BJ (cell line): ENCODE data around the gene PLA2G4C. TPM values are rescaled to one million over a fixed set of nuclear protein-coding genes. Genes with fewer than 3 reads are reported as not detected.

Source experiments
- CTCF ChIA-PET: fragments of 350-600 bp; formaldehyde crosslinking; extraction: SDS; loops from one replicate; lab custom pipeline; 2021; ENCODE audit warnings: antibody characterized with exemption, inconsistent platforms; lab: Yijun Ruan, JAX
- POLR2A ChIA-PET: fragments of 300-600 bp; sonication (Branson Sonifier 250); formaldehyde crosslinking; extraction: SDS; loops from one replicate; lab custom pipeline; 2021; ENCODE audit warnings: antibody characterized with exemption; lab: Charles Lee
- DNase-seq: peaks from one replicate; pipeline ENCODE4 v3.0.0-alpha.2; 2011; ENCODE audit warnings: low read depth
- H3K27me3 ChIP-seq: 2 replicates; pipeline ENCODE4 v1.6.0; 2011; ENCODE audit warnings: low read length; ENCODE audit not compliant: control insufficient read depth, insufficient read depth
- H3K36me3 ChIP-seq: 2 replicates; pipeline ENCODE4 v1.5.1; 2011; ENCODE audit warnings: low read length; ENCODE audit not compliant: control insufficient read depth, insufficient read depth
- H3K4me3 ChIP-seq: 2 replicates; pipeline ENCODE4 v1.5.1; 2011; ENCODE audit warnings: low read depth, mild to moderate bottlenecking, control low read depth, low read length
- polyA plus RNA-seq: library from polyadenylated mRNA; depleted of rRNA; stranded (reverse); fragments of >200 nt; gene quantifications from 2 replicates; pipeline ENCODE4 v1.2.3, GENCODE V29; 2011
- TF ChIP-seq, protein P1 (sequence below): IDR thresholded peaks from 2 replicates; pipeline ENCODE4 v1.5.1; 2011; ENCODE audit warnings: low read depth, mild to moderate bottlenecking, control low read depth, inconsistent platforms, low read length, moderate library complexity; ENCODE audit not compliant: insufficient read depth

Gene PLA2G4C
- polyA plus RNA-seq, 1 experiment, result 11.3 TPM

GRCh38 chr19:48053856-48054255 is 56.8 kb downstream of the PLA2G4C start:
- Histone ChIP-seq H3K27me3 (no peaks in the 10 kb centered on the region), H3K4me3 (no peak overlapping the region), H3K36me3 (no peaks in the 10 kb centered on the region)
- CTCF ChIA-PET, result no interaction called here
- TF ChIP-seq, protein P1, sequence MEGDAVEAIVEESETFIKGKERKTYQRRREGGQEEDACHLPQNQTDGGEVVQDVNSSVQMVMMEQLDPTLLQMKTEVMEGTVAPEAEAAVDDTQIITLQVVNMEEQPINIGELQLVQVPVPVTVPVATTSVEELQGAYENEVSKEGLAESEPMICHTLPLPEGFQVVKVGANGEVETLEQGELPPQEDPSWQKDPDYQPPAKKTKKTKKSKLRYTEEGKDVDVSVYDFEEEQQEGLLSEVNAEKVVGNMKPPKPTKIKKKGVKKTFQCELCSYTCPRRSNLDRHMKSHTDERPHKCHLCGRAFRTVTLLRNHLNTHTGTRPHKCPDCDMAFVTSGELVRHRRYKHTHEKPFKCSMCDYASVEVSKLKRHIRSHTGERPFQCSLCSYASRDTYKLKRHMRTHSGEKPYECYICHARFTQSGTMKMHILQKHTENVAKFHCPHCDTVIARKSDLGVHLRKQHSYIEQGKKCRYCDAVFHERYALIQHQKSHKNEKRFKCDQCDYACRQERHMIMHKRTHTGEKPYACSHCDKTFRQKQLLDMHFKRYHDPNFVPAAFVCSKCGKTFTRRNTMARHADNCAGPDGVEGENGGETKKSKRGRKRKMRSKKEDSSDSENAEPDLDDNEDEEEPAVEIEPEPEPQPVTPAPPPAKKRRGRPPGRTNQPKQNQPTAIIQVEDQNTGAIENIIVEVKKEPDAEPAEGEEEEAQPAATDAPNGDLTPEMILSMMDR, result no peak
- no peak for DNase-seq
- POLR2A ChIA-PET, result no interaction called here

DNA sequence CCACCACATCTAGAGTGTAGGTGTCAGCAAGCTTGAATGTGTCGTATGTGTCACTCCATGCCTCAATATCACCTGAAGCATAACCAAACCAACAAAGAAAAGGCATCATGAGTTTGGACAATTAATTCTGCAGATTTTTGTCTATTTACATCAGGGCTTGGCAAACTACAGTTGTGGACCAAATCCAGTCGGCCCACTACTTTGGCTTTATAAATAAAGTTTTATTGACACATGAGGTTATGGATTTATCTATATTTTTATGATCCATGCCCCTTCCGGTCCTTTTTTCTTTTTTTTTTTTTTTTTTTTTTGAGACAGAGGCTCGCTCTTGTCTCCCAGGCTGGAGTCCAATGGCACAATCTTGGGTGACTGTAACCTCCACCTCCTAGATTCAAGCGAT is 57.5 kb downstream of the PLA2G4C start:
- CTCF ChIA-PET, result no interaction called here
- no peak for DNase-seq
- Histone ChIP-seq H3K36me3 (no peaks in the 10 kb centered on the region), H3K27me3 (no peaks in the 10 kb centered on the region; the same call in 1 of the 2 replicates), H3K4me3 (no peak overlapping the region)
- TF ChIP-seq, protein P1, result no peak
- POLR2A ChIA-PET, result no interaction called here

- ChIA-PET POLR2A (no interaction called here), CTCF (no interaction called here)
- no peak for DNase-seq
- H3K36me3 ChIP-seq, result no peaks in the 10 kb centered on the region
- H3K4me3 ChIP-seq, result no peak overlapping the region
- TF ChIP-seq, protein P1, result no peak
- no peaks in the 10 kb centered on the region; the same call in 1 of the 2 replicates for H3K27me3 ChIP-seq
These were observed 59.1 kb downstream of the PLA2G4C start for GRCh38 chr19:48051335-48052033.

DNA sequence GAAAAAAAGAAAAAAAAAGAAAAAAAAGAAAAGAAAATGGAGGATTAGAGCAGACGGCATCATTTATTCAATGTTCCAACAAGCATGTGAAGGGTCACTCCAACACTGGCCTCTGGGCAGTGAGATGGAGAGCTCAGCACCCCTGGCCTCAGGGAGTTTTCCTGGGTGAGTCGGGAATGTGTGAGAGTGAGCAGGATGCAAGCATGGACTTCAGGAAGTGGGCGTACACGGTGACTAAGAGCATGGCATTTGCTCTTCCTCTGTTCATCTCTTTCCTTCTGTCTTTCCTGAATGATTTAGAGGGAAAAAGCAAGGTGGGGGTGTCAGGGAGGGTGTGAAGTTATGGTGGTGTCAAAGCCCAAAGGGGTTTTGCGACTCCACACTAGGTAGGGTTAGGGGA is 66.1 kb downstream of the PLA2G4C start:
- ChIA-PET CTCF (no interaction called here), POLR2A (no interaction called here)
- Histone ChIP-seq H3K36me3 (no peaks in the 10 kb centered on the region), H3K4me3 (no peak overlapping the region), H3K27me3 (no peaks in the 10 kb centered on the region; the same call in 1 of the 2 replicates)
- no peak for DNase-seq
- TF ChIP-seq, protein P1, result no peak

DNA sequence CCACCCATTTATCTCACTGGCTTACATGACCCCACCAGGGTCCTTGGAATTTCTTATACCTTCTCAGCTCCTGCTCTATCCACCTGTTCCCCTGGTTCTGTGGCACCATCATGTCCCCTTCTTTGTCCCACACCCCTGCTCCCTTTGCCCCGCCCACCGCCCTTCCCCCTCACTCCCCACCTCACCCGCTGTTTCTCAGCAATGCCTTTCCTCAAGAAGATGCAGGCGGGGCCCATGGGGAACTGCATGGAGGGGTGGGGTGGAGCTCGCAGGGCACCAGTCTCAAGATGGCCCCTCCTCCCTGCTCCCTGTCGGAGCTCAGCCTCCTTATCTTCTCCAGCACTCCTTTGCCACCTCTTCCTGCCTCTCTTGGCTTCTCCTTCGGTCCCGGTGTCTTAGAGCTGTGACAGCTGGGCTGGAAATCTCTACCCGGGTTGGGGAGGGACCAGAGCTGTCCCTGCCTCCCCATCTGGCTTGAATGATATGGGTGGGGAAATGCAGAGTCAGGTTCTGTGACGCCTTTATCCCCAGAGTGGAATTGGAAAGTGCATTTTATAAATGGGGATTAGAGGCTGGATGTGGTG is 66.8 kb downstream of the PLA2G4C start, which contains the start of gene CABP5:
Gene CABP5 (minus strand): TSS at position 405 of the 584 bp plus-strand sequence. CDS start 157 bp downstream, at position 248.
- TF ChIP-seq, protein P1, result no peak
- H3K27me3 ChIP-seq, result no peaks in the 10 kb centered on the region; the same call in 1 of the 2 replicates
- CTCF ChIA-PET, result no interaction called here
- POLR2A ChIA-PET, result no interaction called here
- no peak for DNase-seq
- no peaks in the 10 kb centered on the region for H3K36me3 ChIP-seq
- H3K4me3 ChIP-seq, result no peak within 1 kb of the TSS
